Cerebellar cortex (tissue), 1 donor: ENCODE results near the gene TCF7L1.
"Not testable (repeated sequence)": the region's sequence is repeated elsewhere in the genome, so short reads cannot be mapped to it uniquely, and the experiment has no call there.

Source experiments
- DNase-seq: peaks from one replicate; pipeline ENCODE4 v3.0.0-alpha.2; 2015; ENCODE audit warnings: low spot score

Gene TCF7L1

DNA sequence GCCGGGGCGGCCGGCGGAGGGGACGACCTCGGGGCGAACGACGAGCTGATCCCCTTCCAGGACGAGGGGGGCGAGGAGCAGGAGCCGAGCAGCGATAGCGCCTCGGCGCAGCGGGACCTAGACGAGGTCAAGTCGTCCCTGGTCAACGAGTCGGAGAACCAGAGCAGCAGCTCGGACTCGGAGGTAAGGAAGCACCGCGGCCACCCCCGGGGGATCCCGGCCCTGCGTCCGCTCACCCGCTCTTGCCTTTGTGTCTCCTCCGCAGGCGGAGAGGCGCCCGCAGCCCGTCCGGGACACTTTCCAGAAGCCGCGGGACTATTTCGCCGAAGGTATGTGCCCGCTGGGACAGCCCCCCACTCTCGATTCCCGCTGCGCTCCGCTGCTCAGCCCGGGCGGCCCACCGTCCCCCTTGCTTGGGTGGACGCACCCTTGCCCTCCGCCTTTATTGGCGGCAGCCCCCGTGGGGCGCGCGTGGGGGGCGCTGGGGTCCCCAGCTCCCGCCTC lies 611 bp downstream of the TCF7L1 start:
- peak; percentile 17 for DNase-seq

DNA sequence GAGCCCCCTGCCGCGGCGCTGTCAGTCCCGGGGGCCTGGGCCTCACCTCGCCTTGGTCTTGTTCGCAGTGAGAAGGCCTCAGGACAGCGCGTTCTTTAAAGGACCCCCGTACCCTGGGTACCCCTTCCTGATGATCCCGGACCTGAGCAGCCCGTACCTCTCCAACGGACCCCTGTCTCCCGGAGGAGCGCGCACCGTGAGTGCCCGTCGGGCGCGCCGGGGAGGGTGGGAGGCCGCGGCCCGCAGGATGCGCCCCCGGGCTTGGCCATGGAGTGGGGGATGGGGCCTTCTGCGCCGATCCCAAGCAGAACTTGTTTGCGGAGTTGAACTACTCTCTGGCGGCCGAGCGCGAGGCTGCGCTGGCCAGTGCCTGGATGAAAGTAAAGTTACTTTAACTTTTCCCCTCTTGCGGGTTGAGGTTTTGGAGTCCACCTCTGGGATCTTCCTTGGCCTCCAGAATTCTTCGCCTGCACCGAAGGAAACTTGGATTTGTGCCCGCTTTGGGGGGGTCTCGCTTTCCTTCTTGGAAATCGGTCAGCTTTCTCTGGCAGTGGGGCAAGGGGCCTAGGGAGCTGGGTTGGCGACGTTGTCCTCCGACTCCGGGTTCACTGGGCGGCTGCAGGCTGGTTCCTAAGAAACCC lies 1.2 kb downstream of the TCF7L1 start:
- DNase-seq: peak; percentile 18

DNA sequence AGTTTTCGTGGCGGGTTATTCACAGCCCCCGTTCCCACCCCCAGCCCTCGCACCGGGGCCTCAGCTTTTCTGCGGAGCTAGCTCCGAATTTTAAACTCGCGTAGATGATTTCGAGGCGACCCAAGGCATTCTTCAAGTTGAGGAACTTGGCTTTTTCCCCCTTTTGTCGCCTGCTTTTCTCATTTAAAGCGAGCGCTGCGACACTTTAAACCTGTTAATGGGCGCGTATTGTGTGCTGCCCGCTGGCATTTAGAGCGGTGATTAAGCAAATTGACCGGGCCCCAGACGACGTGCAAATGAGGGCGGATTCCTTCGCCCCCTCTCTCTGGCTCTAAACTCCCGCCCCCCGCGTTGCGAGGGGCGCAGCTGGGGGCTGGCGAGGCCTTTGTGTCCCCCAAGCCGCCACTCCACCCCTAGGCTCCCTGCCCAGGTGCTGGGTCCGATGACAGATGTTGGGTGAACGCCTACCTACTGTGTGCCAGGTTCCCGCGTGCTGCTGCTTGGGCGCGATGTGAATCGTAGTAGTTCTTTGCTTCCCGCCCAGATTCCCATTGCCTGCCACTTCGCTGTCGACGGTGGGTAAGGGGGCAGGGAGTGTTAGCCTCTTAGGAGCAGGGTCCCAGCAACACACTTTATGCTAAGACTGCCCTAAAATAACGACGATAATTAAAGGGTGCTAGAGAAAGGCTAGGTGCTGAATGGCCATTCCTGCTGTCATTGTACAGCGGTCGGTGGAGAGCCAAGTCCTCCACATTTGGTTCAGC lies 1.9 kb downstream of the TCF7L1 start:
- DNase-seq: no peak

DNA sequence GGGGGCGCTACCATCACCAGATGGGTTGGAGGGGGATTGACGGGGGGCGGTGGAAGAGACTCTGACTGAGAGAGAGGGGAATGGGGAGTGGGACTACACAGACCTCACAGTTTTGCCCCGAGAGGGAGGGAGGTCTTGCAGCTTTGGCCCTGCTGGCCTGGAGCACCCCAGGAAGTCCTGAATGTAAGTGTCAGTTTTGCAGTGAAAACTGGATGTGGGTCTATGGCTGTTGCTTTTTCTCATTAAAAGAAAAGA lies 2.4 kb downstream of the TCF7L1 start:
- no peak for DNase-seq

DNA sequence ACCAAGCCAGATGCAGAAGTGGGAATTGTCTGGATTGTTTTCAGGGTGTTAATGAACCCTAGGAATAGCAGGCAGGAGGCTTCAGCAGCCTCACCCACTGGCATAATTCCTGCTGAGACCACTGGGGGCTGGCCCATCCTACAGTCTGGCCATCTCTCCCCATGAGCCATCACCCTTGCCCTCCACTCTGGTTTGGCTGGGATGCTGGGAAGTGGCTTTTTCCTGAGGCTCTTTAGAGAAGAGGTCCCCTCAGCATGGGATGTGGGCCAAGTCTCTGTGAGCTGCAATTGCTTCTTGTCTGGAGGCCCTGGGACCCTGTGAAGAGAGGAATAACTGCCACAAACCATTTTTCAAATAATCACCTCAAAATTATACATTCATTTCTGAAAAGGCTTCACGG lies 4.0 kb downstream of the TCF7L1 start:
- DNase-seq: no peak

DNA sequence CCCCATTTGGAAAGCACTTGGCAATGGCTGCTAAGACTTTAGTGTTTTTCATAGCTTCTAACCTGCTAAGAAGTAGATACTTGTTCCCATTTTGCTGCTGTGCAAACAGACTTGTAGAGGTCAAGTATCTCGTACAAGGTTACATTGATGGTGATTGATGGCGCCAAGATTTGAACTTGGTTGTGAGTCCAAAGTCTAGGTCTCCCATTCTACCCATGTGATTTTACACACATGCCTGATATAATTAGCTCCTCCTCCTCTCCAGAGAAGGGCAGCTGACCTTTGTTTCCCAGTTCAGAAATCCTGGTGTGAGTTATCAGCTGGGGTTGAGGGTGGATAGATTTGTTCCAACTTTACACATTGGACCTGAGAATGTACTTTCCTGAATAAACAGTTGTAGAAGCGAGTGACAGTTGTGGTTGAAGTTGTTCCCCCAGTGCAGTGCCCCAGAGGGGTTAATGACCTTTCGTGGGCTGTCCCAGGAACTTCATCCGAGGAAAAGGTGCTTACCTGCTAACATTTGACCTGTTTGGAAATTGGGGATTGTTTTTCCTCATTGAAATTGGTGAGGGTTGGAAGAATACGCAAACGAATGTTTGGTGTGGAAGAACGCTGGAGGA lies 10.4 kb downstream of the TCF7L1 start:
- no peak for DNase-seq

DNA sequence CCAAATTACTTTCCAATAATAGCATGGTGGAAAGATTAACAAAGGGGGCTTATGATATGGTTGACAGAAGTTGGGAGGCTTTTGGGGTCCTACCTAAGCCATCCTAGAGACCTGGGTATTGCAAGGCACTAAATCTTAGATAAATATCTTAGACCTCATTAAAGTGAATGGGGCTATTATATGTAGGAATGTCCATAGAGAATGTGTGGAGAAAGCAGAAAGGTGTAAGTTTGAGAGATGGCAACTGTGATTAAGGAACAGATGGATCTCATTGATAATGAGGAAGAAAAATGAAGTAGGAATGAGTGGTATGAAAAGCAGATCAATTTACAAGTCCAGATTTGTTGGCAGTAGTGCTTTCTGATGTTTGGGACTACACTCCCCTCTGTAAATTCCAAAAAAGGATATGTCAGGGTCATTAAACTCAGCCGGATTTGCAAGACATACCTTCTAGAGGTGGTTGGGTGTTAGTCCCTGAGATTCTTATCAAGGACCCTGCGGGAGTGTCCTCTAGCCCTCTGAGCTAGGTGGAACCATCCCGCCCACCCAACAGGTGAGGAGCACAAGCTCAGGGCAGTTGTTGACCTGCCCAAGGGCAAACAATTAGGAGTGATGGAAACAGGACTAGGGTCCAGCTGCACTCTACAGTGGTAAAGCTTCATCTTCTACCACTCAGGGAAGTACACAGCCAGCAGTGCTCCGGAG lies 12.1 kb downstream of the TCF7L1 start:
- DNase-seq: no peak

DNA sequence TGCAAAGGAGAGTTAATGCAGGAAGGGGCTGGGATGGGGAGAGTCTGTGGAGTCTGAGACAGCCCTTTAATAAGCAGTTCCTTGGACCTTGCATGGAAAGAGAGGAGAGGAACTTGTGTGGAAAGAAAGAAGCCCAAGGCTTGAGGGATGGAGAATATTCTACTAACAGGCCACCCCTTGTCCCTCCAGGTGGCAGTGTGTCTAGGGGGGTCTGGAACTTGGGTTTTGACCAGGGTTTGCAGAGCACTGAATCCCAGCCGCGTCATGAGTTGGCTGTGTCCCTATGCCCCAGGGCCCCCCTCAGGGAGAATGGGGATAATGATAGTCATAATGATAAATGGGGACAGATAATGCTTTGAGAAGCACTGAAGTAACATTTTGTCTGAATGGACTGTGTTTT lies 15.0 kb downstream of the TCF7L1 start:
- DNase-seq: no peak

DNA sequence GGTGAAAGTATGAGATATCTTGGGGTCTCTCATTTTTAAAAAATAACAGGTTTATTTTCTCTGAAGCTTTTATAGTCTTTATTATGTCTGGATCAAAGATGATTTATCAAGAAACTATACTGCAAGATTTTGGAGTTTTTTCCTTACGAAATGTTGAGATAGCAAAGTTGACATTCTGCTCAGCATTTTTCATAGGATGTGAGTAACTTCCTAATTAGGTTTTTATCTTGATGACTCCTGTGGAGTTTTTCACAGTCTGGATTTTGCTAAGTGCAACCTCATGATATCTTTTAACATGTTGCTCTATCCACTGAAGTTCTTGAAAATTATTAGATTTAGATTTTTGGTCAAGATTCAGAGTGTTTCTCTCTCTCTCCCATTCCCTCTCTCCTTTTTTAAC lies 17.8 kb downstream of the TCF7L1 start:
- DNase-seq: no peak

DNA sequence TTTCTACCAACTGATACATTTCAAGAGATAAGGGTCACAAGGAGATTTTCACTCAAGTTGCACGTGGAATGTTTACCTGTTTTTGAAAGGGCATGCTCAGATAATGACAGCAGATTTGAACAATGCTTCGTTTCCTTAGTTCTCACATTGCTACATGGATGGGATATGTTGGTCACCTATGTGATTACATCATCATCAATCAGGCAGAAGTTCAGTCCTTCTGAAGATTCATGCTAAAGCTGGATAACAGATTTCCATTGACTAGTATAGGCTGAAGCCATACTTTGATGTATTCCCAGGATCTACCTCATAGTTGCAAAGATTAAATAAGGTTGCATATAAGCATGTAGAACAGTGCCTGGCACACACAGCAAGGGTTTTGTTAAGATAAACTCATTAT lies 19.7 kb downstream of the TCF7L1 start:
- no peak for DNase-seq

DNA sequence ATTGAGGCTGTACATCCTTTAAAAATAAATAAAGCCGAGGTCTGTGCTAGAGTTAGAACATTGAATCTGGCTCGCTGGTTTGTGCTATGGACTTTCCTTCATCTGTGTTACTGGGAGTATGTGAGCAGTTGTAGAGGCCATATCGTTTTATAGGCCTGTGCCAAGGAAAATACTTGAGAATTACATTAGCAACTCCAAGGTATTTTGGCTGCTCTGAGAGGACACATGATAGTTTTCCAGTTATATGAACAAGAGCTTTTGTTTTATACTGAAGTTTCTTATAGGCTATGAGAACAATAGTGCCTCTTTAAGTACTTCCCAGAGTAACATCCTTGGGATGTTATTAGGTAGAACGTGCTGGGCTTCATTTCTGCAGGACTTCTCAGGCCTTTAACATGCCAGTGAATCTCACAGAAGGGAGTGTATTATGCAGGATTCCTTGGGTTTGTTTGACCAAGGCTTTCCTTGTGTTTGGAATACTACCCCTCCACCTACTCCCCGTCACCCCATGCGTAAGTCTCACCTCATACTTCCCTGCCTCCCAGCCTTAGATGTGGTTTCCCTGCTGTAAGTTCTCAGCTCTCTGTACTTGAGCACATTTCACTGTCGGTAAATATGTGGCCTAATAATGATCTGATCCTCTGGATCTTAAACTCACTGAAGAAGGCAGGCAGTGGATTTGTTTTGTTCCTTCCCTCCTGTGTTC lies 21.0 kb downstream of the TCF7L1 start:
- no peak for DNase-seq

DNA sequence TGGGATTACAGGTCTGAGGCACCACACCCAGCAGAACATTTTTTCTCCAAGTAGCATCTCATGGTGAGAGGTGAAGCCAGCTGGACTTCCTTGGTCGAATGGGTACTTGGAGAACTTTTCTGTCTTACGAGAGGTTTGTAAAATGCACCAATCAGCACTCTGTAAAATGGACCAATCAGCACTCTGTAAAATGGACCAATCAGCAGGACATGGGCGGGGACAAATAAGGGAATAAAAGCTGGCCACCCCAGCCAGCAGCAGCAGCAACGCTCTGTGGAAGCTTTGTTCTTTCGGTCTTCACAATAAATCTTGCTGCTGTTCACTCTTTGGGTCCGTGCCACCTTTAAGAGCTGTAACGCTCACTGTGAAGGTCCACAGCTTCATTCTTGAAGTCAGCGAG lies 21.9 kb downstream of the TCF7L1 start:
- DNase-seq: not testable (repeated sequence)

DNA sequence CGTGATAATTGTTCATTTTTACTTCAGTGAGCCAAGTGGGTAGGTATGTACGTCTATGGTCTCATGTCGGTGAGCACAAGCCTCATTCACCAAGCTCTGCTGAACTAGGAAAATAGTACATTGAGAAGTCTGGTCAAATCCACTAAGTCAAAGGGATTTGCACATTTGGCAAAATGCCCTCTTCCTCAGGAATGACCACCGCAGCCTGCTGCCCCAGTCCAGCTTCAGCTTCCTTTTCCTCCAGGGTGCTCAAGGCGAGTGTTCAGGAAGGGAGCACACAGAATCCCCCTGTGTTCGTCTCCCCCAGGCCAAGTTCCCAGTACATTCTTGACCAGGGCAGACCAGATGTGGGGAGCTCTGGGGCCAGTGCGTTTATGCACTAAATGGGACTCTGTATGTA lies 23.0 kb downstream of the TCF7L1 start:
- no peak for DNase-seq

DNA sequence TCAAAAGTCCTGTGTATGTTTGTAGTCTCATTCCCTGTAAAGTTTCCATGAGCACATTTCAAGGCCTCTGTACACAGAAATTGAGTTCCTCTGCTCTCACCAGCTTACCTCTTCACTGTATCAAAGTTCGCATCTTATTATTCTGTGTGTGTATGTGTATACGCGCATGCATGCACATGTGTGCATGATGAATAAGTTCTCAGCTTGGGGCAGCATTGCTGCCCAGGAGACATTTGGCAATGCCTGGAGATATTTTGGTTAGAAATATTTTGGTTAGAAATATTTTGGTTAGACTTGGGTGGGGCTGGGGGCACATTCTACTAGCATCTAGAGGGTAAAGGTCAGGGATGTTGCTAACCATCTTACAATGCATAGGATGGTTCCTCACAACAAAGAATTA lies 23.4 kb downstream of the TCF7L1 start:
- DNase-seq: no peak

DNA sequence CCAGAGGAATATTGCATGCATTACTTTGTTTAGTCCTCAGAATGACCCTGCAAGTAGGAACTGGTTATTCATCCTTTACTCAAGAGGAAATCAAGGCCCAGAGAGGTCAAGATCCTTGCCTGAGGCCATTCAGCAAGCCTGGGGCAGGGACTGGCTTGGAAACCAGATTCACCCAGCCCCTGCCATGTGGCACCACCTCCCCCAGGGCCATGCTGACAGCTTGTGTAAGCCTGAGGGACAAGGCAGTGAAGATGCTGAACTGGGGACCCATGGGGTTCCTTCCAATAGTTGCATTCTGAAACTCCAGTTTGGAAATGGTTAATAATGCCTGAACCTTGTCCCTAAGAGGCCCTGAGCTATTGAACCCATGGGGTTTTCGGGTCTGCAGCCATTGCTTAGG lies 24.2 kb downstream of the TCF7L1 start:
- DNase-seq: no peak

DNA sequence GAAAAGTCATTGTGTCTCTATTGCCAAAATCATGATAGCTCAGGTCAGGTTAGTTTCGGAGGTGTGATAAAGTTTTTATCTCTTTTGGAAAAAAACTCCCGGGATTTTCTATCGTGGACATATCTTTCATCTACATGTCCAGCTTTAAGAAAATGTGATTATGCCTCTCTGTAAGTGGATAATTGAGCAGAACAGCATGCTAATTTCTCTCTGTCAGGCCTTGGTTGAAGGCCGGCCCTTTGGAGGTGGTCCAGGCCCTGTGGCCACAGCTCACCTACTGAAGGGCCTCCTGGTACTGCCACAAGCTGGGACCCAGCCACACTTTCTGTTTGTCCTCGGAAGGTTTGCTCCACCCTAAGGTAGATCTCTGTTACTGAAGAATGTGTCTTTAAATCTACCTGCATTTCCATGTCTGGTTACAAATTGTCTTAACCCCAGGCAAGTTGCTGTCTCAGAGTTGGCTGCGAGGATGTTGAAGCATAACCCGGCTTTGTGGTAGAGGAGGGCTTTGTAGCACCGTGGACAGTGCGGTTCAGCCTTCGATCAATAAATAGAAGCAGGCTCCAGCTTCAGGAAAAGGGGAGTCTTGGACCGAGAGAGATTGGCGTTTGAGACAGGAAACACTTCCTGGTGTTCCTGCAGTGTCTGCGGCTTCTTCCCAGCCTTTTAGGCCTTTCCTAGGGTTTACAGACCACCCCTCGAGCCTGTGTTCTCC lies 25.5 kb downstream of the TCF7L1 start:
- no peak for DNase-seq

DNA sequence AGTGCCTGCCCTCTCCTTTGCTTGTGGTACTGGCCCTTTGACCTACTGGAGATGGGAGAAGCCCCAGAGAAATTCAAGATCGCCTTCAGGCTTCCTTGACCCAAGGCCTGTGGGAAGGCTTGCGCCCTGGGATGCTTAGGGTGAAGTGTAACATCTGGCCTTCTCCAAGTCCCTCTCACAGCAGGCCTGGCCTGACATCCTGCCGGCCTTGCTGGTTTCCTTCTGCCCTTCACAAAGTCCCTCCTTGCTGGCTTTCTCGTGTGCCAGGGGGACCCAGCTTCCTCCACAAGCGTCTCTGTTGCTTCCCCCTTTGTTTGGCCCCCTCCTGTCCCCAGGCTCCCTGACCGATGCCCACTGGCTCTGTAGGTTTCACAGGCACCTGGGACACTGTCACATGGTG lies 26.4 kb downstream of the TCF7L1 start:
- DNase-seq: no peak

DNA sequence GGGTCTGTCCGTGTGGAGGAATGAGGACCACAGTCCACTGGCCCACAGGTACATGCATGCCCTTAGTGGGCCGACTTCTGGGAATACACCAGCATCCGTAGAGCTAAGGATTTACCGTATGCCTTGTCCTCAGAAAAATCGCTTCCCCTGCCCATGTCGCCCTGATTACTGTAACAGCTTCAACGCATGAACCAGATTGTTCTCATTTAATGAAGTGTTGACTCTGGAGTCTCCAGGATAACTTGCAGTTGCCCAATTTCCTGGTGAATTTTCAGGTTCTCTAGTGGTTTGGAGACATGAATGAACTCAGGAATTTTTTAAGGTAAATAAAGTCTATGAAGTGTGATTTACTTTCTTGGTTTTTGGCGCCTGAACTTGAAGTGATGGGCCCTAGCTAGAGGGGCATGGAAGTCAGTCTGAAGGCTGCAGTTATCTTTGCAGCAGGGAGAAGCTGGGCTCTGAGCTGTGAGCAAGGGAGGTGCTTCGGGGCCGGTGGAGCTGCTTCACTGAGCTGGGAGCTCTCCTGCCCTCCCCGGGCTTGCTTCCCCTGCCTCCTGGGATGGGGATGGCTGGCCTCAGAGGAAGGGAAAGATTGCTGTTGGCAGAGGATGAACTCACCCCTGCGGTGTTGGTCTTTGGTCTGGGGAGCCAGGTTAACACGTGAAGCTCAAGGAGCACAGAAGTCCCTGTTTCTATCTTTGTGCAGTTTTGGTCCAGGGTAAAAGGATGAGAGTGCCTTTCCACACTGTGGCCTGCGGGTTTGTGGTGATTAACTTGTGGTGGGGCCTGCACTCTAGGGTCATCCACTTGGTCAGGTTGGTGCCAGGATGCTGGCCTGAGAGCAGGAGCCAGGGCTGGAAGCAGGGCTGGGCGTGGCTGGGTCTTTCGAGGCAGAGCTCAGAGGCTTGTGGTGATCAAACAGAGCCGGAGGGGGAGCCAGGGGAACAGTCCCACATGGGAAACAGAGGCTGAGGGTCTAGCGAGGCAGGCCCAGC lies 28.1 kb downstream of the TCF7L1 start:
- DNase-seq: no peak

DNA sequence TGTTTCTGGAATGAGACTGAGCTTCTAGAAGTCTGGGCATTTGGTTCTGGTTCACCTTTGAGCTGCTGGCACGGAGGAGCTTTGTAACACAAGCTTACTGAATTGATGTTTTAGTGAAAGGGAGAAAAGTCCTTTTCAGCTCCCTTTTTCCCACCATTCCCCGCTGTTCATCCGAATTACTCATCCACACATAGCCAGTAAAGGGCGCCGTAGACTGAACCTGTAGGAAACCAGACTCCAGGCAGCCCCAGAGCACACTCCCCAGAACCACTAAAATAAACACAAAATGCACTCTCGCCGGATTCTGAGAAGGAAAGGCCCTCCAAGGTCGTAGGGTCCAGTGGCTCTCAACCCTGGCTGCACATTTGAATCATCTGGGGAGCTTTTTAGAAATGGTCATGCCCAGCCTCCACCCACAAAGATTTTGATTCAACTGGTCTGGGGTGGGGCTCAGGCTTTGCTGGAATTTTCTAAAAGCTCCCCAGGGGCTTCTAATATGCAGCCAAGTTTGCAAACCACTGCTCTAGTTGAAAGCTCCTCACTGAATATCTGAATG lies 29.6 kb downstream of the TCF7L1 start:
- no peak for DNase-seq

DNA sequence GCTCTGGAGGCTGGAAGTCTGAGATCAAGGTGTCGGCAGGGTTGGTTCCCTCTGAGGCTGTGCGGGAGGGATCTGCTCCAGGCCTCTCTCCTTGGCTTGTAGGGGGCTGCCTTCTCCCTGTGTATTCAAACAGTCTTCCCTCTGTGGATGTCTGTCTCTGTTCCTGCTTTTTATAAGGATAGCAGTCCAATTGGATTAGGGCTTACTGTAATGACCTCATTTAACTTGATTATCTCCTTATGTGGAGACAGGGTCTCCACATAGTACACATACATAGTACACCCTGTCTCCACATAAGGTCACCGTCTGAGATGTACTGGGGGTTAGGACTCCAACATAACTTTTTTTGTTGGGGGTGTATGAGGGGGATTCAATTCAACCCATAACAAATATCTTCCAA lies 30.5 kb downstream of the TCF7L1 start:
- no peak for DNase-seq
